Keratinocyte (primary cell): Measurements from ENCODE around the gene GH2.

Source experiments
- CTCF ChIP-seq, 3 experiments: IDR thresholded peaks in 1 of 3; conservative IDR thresholded peaks in 1 of 3; optimal IDR thresholded peaks in 1 of 3; 2 replicates in 2 of 3; 3 replicates in 1 of 3; pipeline versions ENCODE3 to v1.5.1; 2011; ENCODE audit warnings: low read length in 3 of 3, mild to moderate bottlenecking in 3 of 3, moderate library complexity in 2 of 3, control low read depth in 1 of 3, inconsistent platforms in 1 of 3; ENCODE audit not compliant: insufficient read depth in 2 of 3; ENCODE audit errors: extremely low read depth in 1 of 3
- EZH2 ChIP-seq: IDR thresholded peaks from one replicate; pipeline ENCODE4 v1.6.1; 2012; ENCODE audit warnings: inconsistent platforms, mild to moderate bottlenecking, low read length, moderate library complexity

GRCh38 chr17:63881935-63882601 is at the start of gene GH2:
- TF ChIP-seq CTCF (optimal IDR thresholded peaks at IDR 0.05 in 1 of 3, IDR thresholded peaks at IDR 0.05 in 1 of 3, conservative IDR thresholded peaks at IDR 0.05 in 1 of 3; ENCODE audit: extremely low read depth in 1 of 3, insufficient read depth in 2 of 3, low read length in 3 of 3) = peak; percentile 67 to 80 (median 78)
- no peak for TF ChIP-seq EZH2
